AG10803 (cell line): Measurements from ENCODE around the gene GARIN1A.
"Not testable (repeated sequence)": the region's sequence is repeated elsewhere in the genome, so short reads cannot be mapped to it uniquely, and the experiment has no call there.

ENCODE experiments used
- DNase-seq: peaks from one replicate; pipeline ENCODE4 v3.0.0; 2010; ENCODE audit warnings: low read depth
- H3K4me3 ChIP-seq: 2 replicates; pipeline ENCODE4 v1.5.1; 2011; ENCODE audit warnings: mild to moderate bottlenecking, low read length, control low read depth
- TF ChIP-seq, protein P1 (sequence below): conservative IDR thresholded peaks from 2 replicates; pipeline ENCODE4 v1.5.1; 2011; ENCODE audit warnings: mild to moderate bottlenecking, low read length, control low read depth, inconsistent platforms

The GARIN1A gene

DNA sequence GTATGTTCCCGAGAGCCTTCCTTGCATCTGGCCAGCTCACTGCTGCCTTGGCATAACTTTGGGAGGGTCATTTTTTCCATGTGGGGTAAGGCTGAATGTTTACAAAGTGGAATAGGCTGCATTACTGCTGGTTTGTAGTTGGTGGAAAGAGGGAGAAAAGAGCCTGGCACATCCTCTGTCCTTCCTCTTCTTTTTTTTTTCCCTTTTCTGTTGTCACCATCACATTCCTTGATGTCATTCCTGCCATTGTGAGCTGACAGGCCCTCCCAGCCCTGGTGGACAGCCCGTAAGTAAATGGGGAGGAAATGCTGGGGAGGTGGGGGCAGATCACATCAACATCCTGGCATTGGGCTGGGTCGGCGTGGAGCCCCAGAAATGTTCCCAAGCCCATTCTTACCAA, at the start of gene GARIN1A:
Gene GARIN1A (plus strand): TSS at position 301 of the 400 bp plus-strand sequence. CDS start 106 bp downstream, outside the sequence.
- TF ChIP-seq, protein P1, sequence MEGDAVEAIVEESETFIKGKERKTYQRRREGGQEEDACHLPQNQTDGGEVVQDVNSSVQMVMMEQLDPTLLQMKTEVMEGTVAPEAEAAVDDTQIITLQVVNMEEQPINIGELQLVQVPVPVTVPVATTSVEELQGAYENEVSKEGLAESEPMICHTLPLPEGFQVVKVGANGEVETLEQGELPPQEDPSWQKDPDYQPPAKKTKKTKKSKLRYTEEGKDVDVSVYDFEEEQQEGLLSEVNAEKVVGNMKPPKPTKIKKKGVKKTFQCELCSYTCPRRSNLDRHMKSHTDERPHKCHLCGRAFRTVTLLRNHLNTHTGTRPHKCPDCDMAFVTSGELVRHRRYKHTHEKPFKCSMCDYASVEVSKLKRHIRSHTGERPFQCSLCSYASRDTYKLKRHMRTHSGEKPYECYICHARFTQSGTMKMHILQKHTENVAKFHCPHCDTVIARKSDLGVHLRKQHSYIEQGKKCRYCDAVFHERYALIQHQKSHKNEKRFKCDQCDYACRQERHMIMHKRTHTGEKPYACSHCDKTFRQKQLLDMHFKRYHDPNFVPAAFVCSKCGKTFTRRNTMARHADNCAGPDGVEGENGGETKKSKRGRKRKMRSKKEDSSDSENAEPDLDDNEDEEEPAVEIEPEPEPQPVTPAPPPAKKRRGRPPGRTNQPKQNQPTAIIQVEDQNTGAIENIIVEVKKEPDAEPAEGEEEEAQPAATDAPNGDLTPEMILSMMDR: no peak
- H3K4me3 ChIP-seq: no peak within 1 kb of the TSS

DNA sequence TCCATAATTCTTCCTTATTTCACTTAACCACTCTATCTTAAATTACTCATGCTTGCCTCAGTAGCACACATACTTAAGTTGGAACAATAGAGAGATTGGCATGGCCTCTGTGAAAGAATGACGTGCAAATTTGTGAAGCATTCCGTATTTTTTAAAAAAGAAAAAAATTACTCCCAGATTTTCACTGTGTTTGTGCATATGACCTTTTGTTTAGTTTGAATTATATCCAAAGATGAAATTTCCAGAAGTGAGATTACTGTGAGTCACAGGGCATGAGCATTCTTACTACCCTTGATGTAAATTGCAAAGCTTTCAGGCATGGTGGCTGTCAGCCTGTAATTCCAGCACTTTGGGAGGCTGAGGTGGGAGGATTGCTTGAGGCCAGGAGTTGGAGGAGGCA, 45.0 kb upstream of the GARIN1A start:
- DNase-seq: peak; percentile 25
- H3K4me3 ChIP-seq: not testable (repeated sequence)

More for the DNA sequence above, at the start of gene GARIN1A:
- DNase-seq: no peak

DNA sequence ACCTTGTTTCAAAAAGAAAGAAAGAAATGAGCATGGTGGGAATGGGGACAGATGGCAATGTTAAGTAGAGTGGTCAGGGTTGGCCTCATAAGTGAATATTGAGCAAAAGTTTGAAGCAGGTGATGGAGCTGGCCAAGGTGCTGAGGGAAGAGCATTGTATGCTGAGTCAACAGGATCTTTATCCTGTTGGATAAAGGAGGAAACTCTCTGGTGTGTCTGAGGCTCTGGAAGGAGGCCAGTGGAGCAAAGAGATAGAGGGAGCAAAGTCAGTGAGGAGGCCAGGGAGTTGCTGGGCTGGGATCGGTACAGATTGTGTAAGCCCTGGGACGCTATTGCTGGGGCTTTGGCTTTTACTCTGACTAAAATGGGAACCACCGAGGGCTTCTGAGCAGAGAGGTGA, 38.2 kb upstream of the GARIN1A start:
- H3K4me3 ChIP-seq, DNase-seq: not testable (repeated sequence)

DNA sequence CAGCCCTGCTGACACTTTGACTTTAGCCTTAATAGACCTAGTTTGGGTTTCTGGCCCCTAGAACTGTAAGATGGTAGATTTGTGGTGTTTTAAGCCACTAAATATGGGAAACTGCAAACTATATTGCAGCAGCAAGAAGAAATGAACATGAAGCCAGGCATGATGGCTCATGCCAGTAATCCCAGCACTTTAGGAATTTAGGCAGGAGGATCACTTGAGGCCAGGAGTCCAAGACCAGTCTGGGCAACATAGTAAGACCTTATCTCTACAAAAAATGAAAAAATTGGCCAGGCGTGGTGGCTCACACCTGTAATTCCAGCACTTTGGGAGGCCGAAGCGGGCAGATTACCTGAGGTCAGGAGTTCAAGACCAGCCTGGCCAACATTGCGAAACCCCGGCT, 26.9 kb upstream of the GARIN1A start:
- H3K4me3 ChIP-seq: not testable (repeated sequence)

DNA sequence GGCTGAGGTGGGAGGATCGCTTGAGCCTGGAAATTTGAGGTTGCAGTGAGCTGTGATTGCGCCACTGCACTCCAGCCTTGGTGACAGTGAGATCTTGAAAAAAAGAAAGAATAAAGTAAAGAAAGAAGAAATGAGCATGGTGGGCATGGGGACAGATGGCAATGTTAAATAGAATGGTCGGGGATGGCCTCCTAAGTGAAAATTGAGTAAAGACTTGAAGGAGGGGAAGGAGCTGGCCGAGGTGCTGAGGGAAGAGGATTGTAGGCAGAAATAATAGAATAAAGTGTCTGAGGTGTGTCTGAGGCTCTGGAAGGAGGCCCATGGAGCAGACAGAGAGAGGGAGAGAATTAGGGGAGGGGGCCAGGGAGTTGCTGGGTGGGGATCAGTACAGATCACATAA, 26.2 kb upstream of the GARIN1A start:
- H3K4me3 ChIP-seq: not testable (repeated sequence)

More for the DNA sequence above, 26.9 kb upstream of the GARIN1A start:
- DNase-seq: not testable (repeated sequence)

DNA sequence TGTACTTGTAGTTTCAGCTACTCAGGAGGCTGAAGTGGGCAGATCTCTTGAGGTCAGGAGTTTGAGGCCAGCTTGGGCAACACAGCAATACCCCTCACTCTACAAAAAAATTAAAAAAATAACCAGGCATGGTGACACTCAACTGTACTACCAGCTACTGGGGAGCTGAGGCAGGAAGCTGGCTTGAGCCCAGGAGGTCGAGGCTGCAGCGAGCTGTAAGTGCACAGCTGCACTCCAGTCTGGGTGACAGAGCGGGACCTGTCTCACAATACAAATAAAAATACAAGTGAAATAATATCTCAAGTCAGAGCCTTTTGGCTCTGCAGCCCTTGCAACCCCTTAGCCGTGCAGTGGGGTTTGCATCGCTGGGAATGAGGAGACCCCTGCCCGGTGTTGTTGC, 25.2 kb upstream of the GARIN1A start:
- H3K4me3 ChIP-seq, DNase-seq: not testable (repeated sequence)

More for the DNA sequence above, 26.2 kb upstream of the GARIN1A start:
- DNase-seq: not testable (repeated sequence)

DNA sequence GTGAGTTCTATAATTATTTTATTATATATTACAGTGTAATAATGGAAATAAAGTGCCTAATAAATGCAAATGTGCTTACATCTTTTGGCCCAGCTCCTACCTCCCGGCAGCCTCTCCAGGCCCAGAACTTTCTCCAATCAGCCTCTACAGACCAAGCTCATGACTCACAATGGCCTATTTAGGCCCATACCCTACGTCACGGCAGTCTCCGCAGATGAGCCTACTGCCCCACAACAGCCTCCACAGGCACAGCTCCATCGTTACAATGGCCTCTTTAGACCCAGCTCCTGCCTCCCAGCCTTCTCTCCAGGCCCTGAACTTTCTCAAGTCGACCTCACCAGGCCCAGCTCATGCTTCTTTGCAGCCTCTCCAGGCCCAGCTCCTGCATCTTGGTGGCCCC, 21.0 kb upstream of the GARIN1A start:
- H3K4me3 ChIP-seq, DNase-seq: not testable (repeated sequence)

DNA sequence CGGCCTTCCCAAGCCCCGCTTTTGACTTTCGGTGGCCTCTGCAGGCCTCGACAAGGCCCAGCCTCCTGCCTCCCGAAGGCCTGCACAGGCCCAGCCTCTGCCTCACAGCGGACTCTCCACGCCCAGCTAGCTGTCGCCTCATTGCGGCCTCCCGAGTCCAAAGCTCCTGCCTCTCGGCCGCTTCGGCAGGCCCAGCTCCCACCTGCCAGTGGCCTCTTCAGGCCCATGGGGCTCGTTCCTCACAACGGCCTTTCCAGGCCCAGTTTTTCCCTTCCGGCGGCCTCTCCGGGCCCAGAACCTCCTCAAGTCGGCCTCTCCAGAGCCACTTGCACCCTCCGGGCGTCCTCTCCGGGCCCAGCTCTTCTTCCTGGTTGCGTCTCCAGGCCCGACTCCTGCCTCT, 19.5 kb upstream of the GARIN1A start:
- DNase-seq, H3K4me3 ChIP-seq: not testable (repeated sequence)

DNA sequence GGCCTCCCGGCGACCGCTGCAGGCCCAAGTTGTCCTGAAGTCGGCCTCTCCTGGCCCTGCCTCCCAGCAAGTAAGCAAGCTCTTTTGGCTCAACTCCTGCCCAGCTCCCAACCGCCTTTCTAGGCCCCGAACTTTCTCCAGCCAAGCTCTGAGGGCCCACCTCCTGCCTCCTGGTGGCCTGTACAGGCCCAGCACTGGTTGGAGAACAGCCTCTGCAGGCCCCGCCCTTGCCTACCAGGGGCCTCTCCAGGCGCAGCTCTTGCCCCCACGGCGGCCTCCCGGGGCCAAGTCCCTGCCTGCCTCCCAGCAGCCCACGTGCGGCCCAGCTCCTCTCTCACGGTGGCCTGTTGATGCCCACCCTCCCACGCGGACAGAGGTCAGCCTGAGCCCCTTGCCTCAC, 18.9 kb upstream of the GARIN1A start:
- H3K4me3 ChIP-seq, DNase-seq: not testable (repeated sequence)

DNA sequence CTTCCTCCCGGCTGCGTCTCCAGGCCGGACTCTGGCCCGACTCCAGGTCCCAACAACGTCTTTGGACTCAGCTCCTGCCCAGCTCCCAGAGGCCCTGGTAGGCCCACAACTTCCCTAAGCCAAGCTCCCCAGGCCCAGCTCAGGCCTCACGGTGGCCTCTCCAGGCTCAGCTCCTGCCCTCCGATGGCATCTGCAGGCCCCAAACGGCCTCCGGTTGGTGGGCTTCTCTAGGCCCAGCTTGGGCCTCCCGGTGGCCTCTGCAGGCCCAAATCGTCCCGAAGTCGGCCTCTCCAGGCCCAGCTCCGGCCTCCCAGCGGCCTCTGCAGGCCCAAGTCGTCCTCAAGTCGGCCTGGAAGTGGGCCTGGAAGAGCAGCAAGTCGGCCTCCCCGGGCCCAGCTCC, 18.0 kb upstream of the GARIN1A start:
- H3K4me3 ChIP-seq, DNase-seq: not testable (repeated sequence)

DNA sequence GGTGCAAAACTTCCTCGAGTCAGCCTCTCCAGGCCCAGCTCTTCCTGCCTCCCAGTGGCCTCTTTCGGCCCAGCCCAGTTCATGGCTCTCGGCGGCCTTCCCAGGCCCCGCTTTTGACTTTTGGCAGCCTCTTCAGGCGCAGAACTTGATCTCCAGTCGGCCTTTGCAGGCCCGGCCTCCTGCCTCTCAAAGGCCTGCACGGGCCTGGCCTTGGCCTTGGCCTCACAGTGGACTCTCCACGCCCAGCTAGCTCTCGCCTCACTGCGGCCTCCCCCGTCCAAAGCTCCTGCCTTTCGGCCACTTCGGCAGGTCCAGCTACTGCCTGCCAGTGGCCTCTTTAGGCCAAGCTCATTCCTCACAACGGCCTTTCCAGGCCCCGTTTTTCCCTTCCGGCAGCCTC, 17.6 kb upstream of the GARIN1A start:
- not testable (repeated sequence) for DNase-seq, H3K4me3 ChIP-seq

DNA sequence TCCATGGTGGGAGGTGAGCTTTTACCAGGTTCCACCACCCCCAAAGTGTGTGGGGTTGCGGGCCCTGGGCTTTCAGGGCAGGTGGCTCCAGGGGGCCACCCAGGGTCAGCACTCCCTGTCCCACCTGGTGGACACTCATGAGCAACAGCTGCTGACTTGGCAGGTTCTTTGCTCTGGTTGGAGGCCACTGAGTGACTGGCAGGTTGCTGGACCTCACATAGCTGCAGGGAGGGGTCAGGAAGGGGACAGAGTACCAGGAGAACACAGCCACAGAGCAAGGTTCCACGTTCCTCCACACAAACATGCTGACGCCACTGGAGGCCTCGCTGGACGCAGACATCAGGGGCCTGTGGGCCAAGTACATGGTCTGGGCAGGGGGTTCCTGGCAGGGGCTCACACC, 13.7 kb upstream of the GARIN1A start:
- not testable (repeated sequence) for H3K4me3 ChIP-seq, DNase-seq

DNA sequence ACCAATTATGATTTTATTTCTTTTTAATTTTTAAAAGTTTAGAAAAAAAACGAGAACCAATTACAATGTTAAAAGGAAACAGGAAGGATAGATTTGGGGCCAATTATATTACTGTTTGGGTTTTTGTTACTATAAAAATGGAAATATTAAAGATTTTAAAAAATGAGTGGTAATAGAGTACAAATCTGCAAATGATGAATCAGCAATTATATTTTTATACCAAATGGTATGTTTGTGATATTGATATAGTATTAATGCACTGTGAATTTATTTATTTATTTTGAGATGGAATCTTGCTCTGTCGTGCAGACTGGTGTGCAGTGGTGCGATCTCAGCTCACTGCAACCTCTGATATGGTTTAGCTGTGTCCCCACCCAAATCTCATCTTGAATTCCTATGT, 11.5 kb upstream of the GARIN1A start:
- DNase-seq: no peak

More for the DNA sequence above, 11.5 kb upstream of the GARIN1A start:
- TF ChIP-seq, protein P1: no peak
- H3K4me3 ChIP-seq: no peak overlapping the region
